Calu3 (cell line): ENCODE data around the gene ROCK2. TPM values are rescaled to one million over a fixed set of nuclear protein-coding genes. Genes with fewer than 3 reads are reported as not detected.

ENCODE experiments used
- BruUV-seq: library from RNA; stranded (reverse); fragments of 400-500 nt; replicated peaks from 2 replicates; lab custom pipeline; 2021; lab: Mats Ljungman, UMichigan
- CTCF ChIA-PET: fragments of 300-600 bp; sonication (Branson Sonifier 250); formaldehyde crosslinking; loops from one replicate; lab custom pipeline; 2022; ENCODE audit warnings: antibody characterized with exemption; lab: Charles Lee
- DNase-seq: peaks from one replicate; pipeline ENCODE4 v3.0.0; 2022
- H3K27ac Mint-ChIP-seq: one replicate; pipeline ENCODE4 v1.8.0; 2022; ENCODE audit warnings: mixed read lengths; ENCODE audit not compliant: unreplicated experiment
- H3K27me3 Mint-ChIP-seq: one replicate; pipeline ENCODE4 v1.8.0; 2022; ENCODE audit warnings: mixed read lengths; ENCODE audit not compliant: unreplicated experiment
- H3K36me3 Mint-ChIP-seq: one replicate; pipeline ENCODE4 v1.8.0; 2022; ENCODE audit warnings: mild to moderate bottlenecking, moderate library complexity, mixed read lengths; ENCODE audit not compliant: insufficient read depth, unreplicated experiment
- H3K4me1 Mint-ChIP-seq: one replicate; pipeline ENCODE4 v1.8.0; 2022; ENCODE audit warnings: mild to moderate bottlenecking, low read depth, mixed read lengths; ENCODE audit not compliant: unreplicated experiment
- H3K4me3 Mint-ChIP-seq: one replicate; pipeline ENCODE4 v1.8.0; 2022; ENCODE audit warnings: mild to moderate bottlenecking, low read depth, moderate library complexity, mixed read lengths; ENCODE audit not compliant: unreplicated experiment
- H3K9me3 Mint-ChIP-seq: one replicate; pipeline ENCODE4 v1.8.0; 2022; ENCODE audit warnings: low read depth, mixed read lengths; ENCODE audit not compliant: unreplicated experiment
- CTCF ChIP-seq: fragments of 200-600 bp; IDR thresholded peaks from one replicate; pipeline ENCODE4 v1.8.0; 2022; ENCODE audit warnings: antibody characterized with exemption; ENCODE audit not compliant: unreplicated experiment
- intact Hi-C: fragments of 100-400 bp; cut with micrococcal nuclease; formaldehyde crosslinking; loops from one replicate; pipeline ENCODE4 v1.10.0; 2022; ENCODE audit not compliant: unreplicated experiment
- total RNA-seq: library from RNA; stranded (reverse); gene quantifications from 2 replicates; pipeline ENCODE4 v1.2.3, GENCODE V29; 2022

ROCK2 gene
- total RNA-seq, 1 experiment from 2014 or later, result 35.3 TPM

- no peak for DNase-seq
- H3K27me3 Mint-ChIP-seq, result peaks cover 4% of the 10 kb centered on the region
- no peak overlapping the region for H3K4me3 Mint-ChIP-seq
- no TSS peak for BruUV-seq
- H3K36me3 Mint-ChIP-seq, result no peaks in the 10 kb centered on the region
- TF ChIP-seq CTCF, result no peak
- no peak overlapping the region for H3K27ac Mint-ChIP-seq
- no peaks in the 10 kb centered on the region for H3K4me1 Mint-ChIP-seq
- CTCF ChIA-PET, result interaction anchor here (0.6 to 1.1 kb wide), 3 partner anchors 10 to 15 kb away, joined by 3 read pairs; no protein-coding TSS in a partner anchor
- intact Hi-C loops, result no loop called here
- no peaks in the 10 kb centered on the region for H3K9me3 Mint-ChIP-seq
These were observed 19.6 kb upstream of the ROCK2 start for GRCh38 chr2:11363868-11364564.

DNA sequence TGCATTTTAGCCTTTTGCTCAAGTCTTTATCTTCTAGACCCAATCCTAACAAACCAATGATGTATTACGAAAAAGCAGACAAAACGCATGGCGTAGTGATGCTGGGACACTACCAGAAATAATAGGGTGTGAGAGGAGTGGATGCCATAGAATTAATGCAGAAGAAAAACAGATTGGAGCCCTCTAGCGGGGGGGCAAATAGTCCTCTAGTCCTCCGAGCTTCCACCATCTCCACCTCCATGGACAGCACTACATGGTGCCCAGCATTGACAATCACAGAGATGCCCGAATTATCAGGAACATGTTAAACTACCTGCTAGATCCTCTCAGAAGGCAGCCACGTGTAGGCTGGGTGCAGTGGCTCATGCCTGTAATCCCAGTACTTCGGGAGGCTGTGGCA, 15.4 kb upstream of the ROCK2 start:
- BruUV-seq, result no TSS peak
- DNase-seq, result no peak
- Mint-ChIP-seq H3K27ac (no peak overlapping the region), H3K4me3 (no peak overlapping the region), H3K4me1 (no peaks in the 10 kb centered on the region), H3K9me3 (no peaks in the 10 kb centered on the region), H3K36me3 (no peaks in the 10 kb centered on the region), H3K27me3 (peaks cover 5% of the 10 kb centered on the region)
- intact Hi-C loops, result no loop called here
- CTCF ChIA-PET, result no interaction called here
- TF ChIP-seq CTCF, result no peak

GRCh38 chr2:11357428-11357972, 13.1 kb upstream of the ROCK2 start:
- intact Hi-C loops, result no loop called here
- Mint-ChIP-seq H3K9me3 (no peaks in the 10 kb centered on the region), H3K27me3 (peaks cover 28% of the 10 kb centered on the region), H3K4me1 (no peaks in the 10 kb centered on the region), H3K36me3 (no peaks in the 10 kb centered on the region), H3K4me3 (no peak overlapping the region), H3K27ac (no peak overlapping the region)
- CTCF ChIA-PET, result interaction anchor here (1.3 kb wide), 1 partner anchor 17 kb away, joined by 4 read pairs; no protein-coding TSS in a partner anchor
- no peak for DNase-seq
- TF ChIP-seq CTCF, result no peak
- no TSS peak for BruUV-seq

DNA sequence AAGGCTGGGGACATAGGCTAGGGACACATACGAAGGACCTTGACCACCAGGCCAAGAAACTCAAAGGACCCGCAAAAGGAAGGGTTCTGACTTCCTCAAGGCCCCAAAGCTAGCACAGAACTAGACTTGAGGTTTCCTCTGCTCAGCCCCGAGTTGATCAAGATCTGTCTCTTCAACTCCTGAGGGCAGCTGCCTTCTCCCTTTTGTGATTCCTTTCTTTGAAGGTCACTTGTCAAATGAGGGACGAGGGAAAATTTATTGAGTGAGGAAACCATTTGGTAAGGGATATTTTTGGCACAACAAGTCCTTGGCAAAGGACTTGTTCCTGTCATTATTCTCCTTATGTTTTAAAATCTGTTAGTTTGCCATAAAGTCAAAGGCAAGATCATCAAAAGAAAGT, 12.3 kb upstream of the ROCK2 start:
- intact Hi-C loops, result no loop called here
- Mint-ChIP-seq H3K9me3 (no peaks in the 10 kb centered on the region), H3K4me1 (no peaks in the 10 kb centered on the region), H3K4me3 (no peak overlapping the region), H3K27ac (no peak overlapping the region), H3K36me3 (no peaks in the 10 kb centered on the region), H3K27me3 (peaks cover 36% of the 10 kb centered on the region)
- CTCF ChIA-PET, result interaction anchor here (0.5 to 0.6 kb wide), 2 partner anchors 12 to 224 kb away, joined by 3 read pairs; no protein-coding TSS in a partner anchor
- DNase-seq, result no peak
- no peak for TF ChIP-seq CTCF
- no TSS peak for BruUV-seq
